ENCODE results near the gene WARS2.

Gene WARS2

GRCh38 chr1:118984722-118985639 is 155.5 kb downstream of the WARS2 start:
- TF ChIP-seq ZFX (IDR thresholded peaks at IDR 0.05) = no peak
- no peak for TF ChIP-seq CTCF (conservative IDR thresholded peaks at IDR 0.05)
- H3K27ac ChIP-seq = no peak overlapping the region

GRCh38 chr1:118984086-118984721 is 156.2 kb downstream of the WARS2 start:
- no peak for TF ChIP-seq CTCF (conservative IDR thresholded peaks at IDR 0.05)
- no peak for TF ChIP-seq ZFX (IDR thresholded peaks at IDR 0.05)
- H3K27ac ChIP-seq = no peak overlapping the region

- TF ChIP-seq CTCF (conservative IDR thresholded peaks at IDR 0.05) (no peak), ZFX (IDR thresholded peaks at IDR 0.05) (no peak)
- no peak overlapping the region for H3K27ac ChIP-seq
Measured at GRCh38 chr1:118983558-118984041, 156.9 kb downstream of the WARS2 start.

GRCh38 chr1:118982821-118983557 is 157.5 kb downstream of the WARS2 start:
- H3K27ac ChIP-seq = no peak overlapping the region
- TF ChIP-seq CTCF (conservative IDR thresholded peaks at IDR 0.05) (no peak), ZFX (IDR thresholded peaks at IDR 0.05) (no peak)

- H3K27ac ChIP-seq = no peak overlapping the region
- TF ChIP-seq CTCF (conservative IDR thresholded peaks at IDR 0.05) (no peak), ZFX (IDR thresholded peaks at IDR 0.05) (no peak)
Measured at GRCh38 chr1:118982266-118982665, 158.2 kb downstream of the WARS2 start.

GRCh38 chr1:118981436-118981835 is 159.0 kb downstream of the WARS2 start:
- TF ChIP-seq ZFX (IDR thresholded peaks at IDR 0.05) = no peak
- TF ChIP-seq CTCF (conservative IDR thresholded peaks at IDR 0.05) = no peak
- no peak overlapping the region for H3K27ac ChIP-seq
